GM21529 (cell line): Measurements from ENCODE around the gene RNF151.
A peak's percentile ranks its signal among the peaks of the same experiment; 100 is the strongest.
"Not testable (repeated sequence)": the region's sequence is repeated elsewhere in the genome, so short reads cannot be mapped to it uniquely, and the experiment has no call there.

ENCODE experiments used
- ATAC-seq: cut with Tn5 transposase; IDR thresholded peaks from one replicate; pipeline ENCODE4 v1.9.1; 2021; ENCODE audit not compliant: unreplicated experiment

Gene RNF151

GRCh38 chr16:2006317-2006716, 39.7 kb downstream of the RNF151 start:
- no peak for ATAC-seq

GRCh38 chr16:2007081-2007836, 40.6 kb downstream of the RNF151 start:
- ATAC-seq = no peak

GRCh38 chr16:2008009-2008526, 41.4 kb downstream of the RNF151 start:
- no peak for ATAC-seq

- ATAC-seq = no peak
Measured at GRCh38 chr16:2008631-2009163, 42.0 kb downstream of the RNF151 start.

- ATAC-seq = peak; percentile 36
Measured at GRCh38 chr16:2009164-2009711, 42.6 kb downstream of the RNF151 start.

- peak; percentile 79 for ATAC-seq
Measured at GRCh38 chr16:2009791-2010510, 43.3 kb downstream of the RNF151 start, which contains the start of gene ZNF598. Gene ZNF598 (minus strand): TSS chr16:2009821.

GRCh38 chr16:2011726-2012125, 45.1 kb downstream of the RNF151 start:
- ATAC-seq = not testable (repeated sequence)

- ATAC-seq = no peak
Measured at GRCh38 chr16:2013527-2013926, 46.9 kb downstream of the RNF151 start.

GRCh38 chr16:2015117-2015946, 48.7 kb downstream of the RNF151 start:
- no peak for ATAC-seq

GRCh38 chr16:2015947-2016208, 49.2 kb downstream of the RNF151 start:
- ATAC-seq = no peak

GRCh38 chr16:2016407-2016922, 49.8 kb downstream of the RNF151 start:
- ATAC-seq = no peak
